Skeletal muscle cell (primary cell): ENCODE data around the gene HLCS.

ENCODE experiments used
- DNase-seq: peaks from one replicate; pipeline ENCODE4 v3.0.0-alpha.2; 2010; ENCODE audit warnings: low read depth
- H3K4me3 ChIP-seq: 2 replicates; pipeline ENCODE4 v1.5.1; 2011; ENCODE audit warnings: low read depth, mild to moderate bottlenecking, control low read depth, low read length, moderate library complexity

Gene HLCS

GRCh38 chr21:36799869-36800268, 166.6 kb downstream of the HLCS start:
- no peak overlapping the region for H3K4me3 ChIP-seq
- no peak for DNase-seq

- H3K4me3 ChIP-seq, result no peak overlapping the region
- DNase-seq, result no peak
Observed at GRCh38 chr21:36798491-36798890, 168.0 kb downstream of the HLCS start.

GRCh38 chr21:36796070-36796469, 170.4 kb downstream of the HLCS start:
- no peak overlapping the region for H3K4me3 ChIP-seq

GRCh38 chr21:36792505-36792967, 173.9 kb downstream of the HLCS start:
- DNase-seq, result no peak
- no peak overlapping the region for H3K4me3 ChIP-seq

More at GRCh38 chr21:36796070-36796469, 170.4 kb downstream of the HLCS start:
- DNase-seq, result no peak

GRCh38 chr21:36791695-36792470, 174.6 kb downstream of the HLCS start:
- no peak for DNase-seq
- no peak overlapping the region for H3K4me3 ChIP-seq

- DNase-seq, result no peak
Observed at GRCh38 chr21:36791180-36791579, 175.3 kb downstream of the HLCS start.

GRCh38 chr21:36790616-36791015, 175.9 kb downstream of the HLCS start:
- no peak overlapping the region for H3K4me3 ChIP-seq
- no peak for DNase-seq

More at GRCh38 chr21:36791180-36791579, 175.3 kb downstream of the HLCS start:
- no peak overlapping the region for H3K4me3 ChIP-seq

- DNase-seq, result no peak
- H3K4me3 ChIP-seq, result no peak overlapping the region
Observed at GRCh38 chr21:36788120-36788638, 178.3 kb downstream of the HLCS start.

- DNase-seq, result no peak
Observed at GRCh38 chr21:36786186-36786585, 180.3 kb downstream of the HLCS start.

GRCh38 chr21:36785615-36786014, 180.9 kb downstream of the HLCS start:
- no peak overlapping the region for H3K4me3 ChIP-seq
- DNase-seq, result no peak

More at GRCh38 chr21:36786186-36786585, 180.3 kb downstream of the HLCS start:
- H3K4me3 ChIP-seq, result no peak overlapping the region

- H3K4me3 ChIP-seq, result no peak overlapping the region
- no peak for DNase-seq
Observed at GRCh38 chr21:36784947-36785346, 181.5 kb downstream of the HLCS start.

- no peak overlapping the region for H3K4me3 ChIP-seq
- peak; percentile 47 for DNase-seq
Observed at GRCh38 chr21:36783612-36784374, 182.7 kb downstream of the HLCS start.

- H3K4me3 ChIP-seq, result no peak overlapping the region
- DNase-seq, result no peak
Observed at GRCh38 chr21:36780861-36781260, 185.6 kb downstream of the HLCS start.

GRCh38 chr21:36776981-36777617, 189.4 kb downstream of the HLCS start:
- H3K4me3 ChIP-seq, result no peak overlapping the region
- DNase-seq, result no peak

- H3K4me3 ChIP-seq, result no peak overlapping the region
- DNase-seq, result no peak
Observed at GRCh38 chr21:36773995-36774394, 192.5 kb downstream of the HLCS start.

GRCh38 chr21:36773117-36773516, 193.4 kb downstream of the HLCS start:
- no peak overlapping the region for H3K4me3 ChIP-seq
- peak; percentile 81 for DNase-seq

- no peak overlapping the region for H3K4me3 ChIP-seq
- no peak for DNase-seq
Observed at GRCh38 chr21:36769051-36769839, 197.2 kb downstream of the HLCS start.

GRCh38 chr21:36768496-36768895, 198.0 kb downstream of the HLCS start:
- no peak for DNase-seq
- no peak overlapping the region for H3K4me3 ChIP-seq

- H3K4me3 ChIP-seq, result no peak overlapping the region
Observed at GRCh38 chr21:36767096-36767495, 199.4 kb downstream of the HLCS start.

More at GRCh38 chr21:36767096-36767495, 199.4 kb downstream of the HLCS start:
- no peak for DNase-seq
